SK-N-SH treated with all-trans-retinoic acid at 6 μM for 48 hours (cell line): ENCODE data around the gene FOXB1.

Experiments used
- ATAC-seq: fragments of 200-7000 bp; cut with Tn5 transposase; 3 replicates; pipeline ENCODE4 v1.9.1; 2020; ENCODE audit warnings: mild to moderate bottlenecking, moderate library complexity
- ARNTL ChIP-seq: fragments of 450-650 bp; formaldehyde crosslinking; IDR thresholded peaks from 2 replicates; pipeline ENCODE4 v1.5.0; 2020; ENCODE audit warnings: low read depth, mild to moderate bottlenecking, moderate library complexity, borderline replicate concordance
- BACH2 ChIP-seq: fragments of 250-450 bp; sonication (Bioruptor Pico); IDR thresholded peaks from 2 replicates; pipeline ENCODE4 v1.9.0; 2021; ENCODE audit warnings: mild to moderate bottlenecking, borderline replicate concordance
- CSDC2 ChIP-seq: fragments of 250-450 bp; sonication (Bioruptor Pico); IDR thresholded peaks from 2 replicates; pipeline ENCODE4 v1.5.0; 2020; ENCODE audit warnings: mild to moderate bottlenecking, moderate library complexity
- ESRRG ChIP-seq: fragments of 250-450 bp; sonication (Bioruptor Pico); IDR thresholded peaks from 2 replicates; pipeline ENCODE4 v1.6.1; 2021; ENCODE audit warnings: mild to moderate bottlenecking
- GLIS3 ChIP-seq: fragments of 250-450 bp; sonication (Bioruptor Pico); IDR thresholded peaks from 2 replicates; pipeline ENCODE4 v1.5.0; 2020; ENCODE audit warnings: mild to moderate bottlenecking, moderate library complexity
- ISL1 ChIP-seq: fragments of 250-450 bp; sonication (Bioruptor Pico); IDR thresholded peaks from 2 replicates; pipeline ENCODE4 v2.1.2; 2022; ENCODE audit warnings: mild to moderate bottlenecking, moderate library complexity
- OSR1 ChIP-seq: fragments of 250-450 bp; sonication (Bioruptor Pico); IDR thresholded peaks from 2 replicates; pipeline ENCODE4 v1.8.0; 2022; ENCODE audit warnings: moderate library complexity, mild to moderate bottlenecking, inconsistent platforms
- PPARA ChIP-seq: fragments of 250-450 bp; sonication (Bioruptor Pico); IDR thresholded peaks from 2 replicates; pipeline ENCODE4 v1.5.0; 2020; ENCODE audit warnings: mild to moderate bottlenecking, borderline replicate concordance
- RARB ChIP-seq: fragments of 250-450 bp; sonication (Bioruptor Pico); IDR thresholded peaks from 2 replicates; pipeline ENCODE4 v1.8.0; 2021; ENCODE audit warnings: mild to moderate bottlenecking, moderate library complexity
- SNAI2 ChIP-seq: fragments of 250-450 bp; sonication (Bioruptor Pico); IDR thresholded peaks from 2 replicates; pipeline ENCODE4 v1.5.0; 2020; ENCODE audit warnings: mild to moderate bottlenecking, moderate library complexity
- TCF4 ChIP-seq: fragments of 250-450 bp; sonication (Bioruptor Pico); IDR thresholded peaks from 2 replicates; pipeline ENCODE4 v1.8.0; 2021; ENCODE audit warnings: mild to moderate bottlenecking, moderate library complexity, borderline replicate concordance
- ZC3H10 ChIP-seq: fragments of 250-450 bp; sonication (Bioruptor Pico); IDR thresholded peaks from 2 replicates; pipeline ENCODE4 v1.5.1; 2021; ENCODE audit warnings: mild to moderate bottlenecking, moderate library complexity
- ZFP3 ChIP-seq: fragments of 250-450 bp; sonication (Bioruptor Pico); IDR thresholded peaks from 2 replicates; pipeline ENCODE4 v1.5.0; 2020; ENCODE audit warnings: mild to moderate bottlenecking, moderate library complexity
- ZFP30 ChIP-seq: fragments of 450-650 bp; formaldehyde crosslinking; IDR thresholded peaks from 2 replicates; pipeline ENCODE4 v1.5.0; 2022; ENCODE audit warnings: mild to moderate bottlenecking, moderate library complexity
- ZNF565 ChIP-seq: fragments of 450-650 bp; formaldehyde crosslinking; conservative IDR thresholded peaks from 2 replicates; pipeline ENCODE4 v1.5.0; 2020; ENCODE audit warnings: low read depth, mild to moderate bottlenecking, moderate library complexity
- ZNF70 ChIP-seq: fragments of 450-650 bp; formaldehyde crosslinking; IDR thresholded peaks from 2 replicates; pipeline ENCODE4 v1.5.0; 2020; ENCODE audit warnings: mild to moderate bottlenecking, moderate library complexity
- ZNF8 ChIP-seq: fragments of 450-650 bp; formaldehyde crosslinking; IDR thresholded peaks from 2 replicates; pipeline ENCODE4 v1.5.0; 2020; ENCODE audit warnings: mild to moderate bottlenecking, moderate library complexity
- TF ChIP-seq, protein P1 (sequence below): fragments of 250-450 bp; sonication (Bioruptor Pico); IDR thresholded peaks from 2 replicates; pipeline ENCODE4 v1.8.0; 2021; ENCODE audit warnings: low read depth, mild to moderate bottlenecking, moderate library complexity, borderline replicate concordance
- TF ChIP-seq, protein P2 (sequence below): fragments of 250-450 bp; sonication (Bioruptor Pico); IDR thresholded peaks from 2 replicates; pipeline ENCODE4 v1.5.1; 2020; ENCODE audit warnings: low read depth, mild to moderate bottlenecking, moderate library complexity
- TF ChIP-seq, protein P3 (sequence below): fragments of 250-450 bp; sonication (Bioruptor Pico); IDR thresholded peaks from 2 replicates; pipeline ENCODE4 v1.8.0; 2020; ENCODE audit warnings: mild to moderate bottlenecking, moderate library complexity, borderline replicate concordance
- TF ChIP-seq, protein P4 (sequence below): fragments of 250-450 bp; sonication (Bioruptor Pico); IDR thresholded peaks from 2 replicates; pipeline ENCODE4 v1.5.1; 2021; ENCODE audit warnings: mild to moderate bottlenecking, moderate library complexity
- TF ChIP-seq, protein P5 (sequence below): fragments of 250-450 bp; sonication (Bioruptor Pico); IDR thresholded peaks from 2 replicates; pipeline ENCODE4 v1.5.0; 2020; ENCODE audit warnings: mild to moderate bottlenecking, moderate library complexity

FOXB1 gene

DNA sequence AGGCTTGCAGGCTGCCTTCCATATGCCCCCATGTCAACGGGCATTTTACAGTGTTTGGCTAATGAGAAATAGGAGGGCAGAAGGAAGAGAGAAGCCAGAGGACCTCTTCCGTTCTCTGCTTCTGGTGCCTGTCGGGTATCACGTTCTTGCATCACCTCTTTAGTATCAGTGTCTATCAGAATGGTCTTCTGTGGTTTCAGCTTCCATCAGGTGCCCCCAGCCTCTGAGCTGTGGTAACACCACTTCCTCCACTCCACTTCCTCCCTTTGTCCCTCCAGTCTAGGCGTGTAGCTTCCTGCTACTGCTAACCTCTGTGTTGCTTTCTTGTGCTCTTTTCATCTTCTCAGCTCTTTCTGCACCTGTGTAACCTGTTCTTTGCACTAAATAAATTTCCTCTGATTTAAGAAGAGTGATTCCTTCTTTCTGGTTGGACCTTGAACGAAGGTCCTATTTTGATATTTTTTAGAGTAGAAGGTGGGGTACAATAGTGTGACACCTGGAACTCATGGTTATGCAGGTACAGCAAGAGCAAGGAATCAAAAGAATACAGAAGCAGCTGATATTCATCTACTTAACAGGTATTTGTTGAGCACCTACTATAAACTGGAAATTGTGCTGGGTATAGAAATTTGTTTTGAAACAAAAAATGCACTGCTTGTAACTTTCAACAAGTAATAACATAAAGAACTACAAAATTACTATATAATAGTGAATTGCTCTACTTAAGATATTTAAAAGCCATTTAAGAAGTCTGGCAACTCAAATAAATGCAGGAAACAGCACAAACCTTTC, 27.4 kb upstream of the FOXB1 start:
- TF ChIP-seq, protein P1, sequence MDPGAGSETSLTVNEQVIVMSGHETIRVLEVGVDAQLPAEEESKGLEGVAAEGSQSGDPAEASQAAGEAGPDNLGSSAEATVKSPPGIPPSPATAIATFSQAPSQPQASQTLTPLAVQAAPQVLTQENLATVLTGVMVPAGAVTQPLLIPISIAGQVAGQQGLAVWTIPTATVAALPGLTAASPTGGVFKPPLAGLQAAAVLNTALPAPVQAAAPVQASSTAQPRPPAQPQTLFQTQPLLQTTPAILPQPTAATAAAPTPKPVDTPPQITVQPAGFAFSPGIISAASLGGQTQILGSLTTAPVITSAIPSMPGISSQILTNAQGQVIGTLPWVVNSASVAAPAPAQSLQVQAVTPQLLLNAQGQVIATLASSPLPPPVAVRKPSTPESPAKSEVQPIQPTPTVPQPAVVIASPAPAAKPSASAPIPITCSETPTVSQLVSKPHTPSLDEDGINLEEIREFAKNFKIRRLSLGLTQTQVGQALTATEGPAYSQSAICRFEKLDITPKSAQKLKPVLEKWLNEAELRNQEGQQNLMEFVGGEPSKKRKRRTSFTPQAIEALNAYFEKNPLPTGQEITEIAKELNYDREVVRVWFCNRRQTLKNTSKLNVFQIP (CRISPR knock-in tag): no peak
- TF ChIP-seq GLIS3 (CRISPR knock-in tag): no peak
- TF ChIP-seq SNAI2 (CRISPR knock-in tag): no peak
- no peak for TF ChIP-seq TCF4 (CRISPR knock-in tag)
- no peak for TF ChIP-seq ZNF70 (CRISPR knock-in tag)
- no peak for TF ChIP-seq ZC3H10 (CRISPR knock-in tag)
- TF ChIP-seq BACH2: no peak
- TF ChIP-seq ZFP3 (CRISPR knock-in tag): no peak
- TF ChIP-seq ZFP30 (CRISPR knock-in tag): no peak
- TF ChIP-seq, all 23 proteins: peak for 0
- ATAC-seq: no peak

DNA sequence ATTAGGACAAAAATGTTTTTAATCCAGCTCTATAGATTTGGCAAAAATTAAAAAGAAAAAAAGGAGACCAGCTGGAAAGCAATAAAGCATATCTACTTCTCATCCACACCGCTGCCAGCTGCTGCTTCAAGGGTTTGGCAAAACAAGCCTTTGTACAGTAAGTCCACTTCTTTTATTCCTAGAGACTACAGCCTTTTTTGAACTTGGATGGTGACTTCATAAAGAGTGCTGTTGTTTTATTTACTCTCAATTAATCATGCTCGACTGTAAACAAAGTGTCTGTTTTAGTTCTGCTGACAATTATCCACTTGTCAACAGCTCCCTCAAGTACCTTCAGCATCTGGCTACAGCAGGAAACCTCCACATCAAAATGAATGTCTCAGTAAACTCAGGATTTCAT, 12.3 kb upstream of the FOXB1 start:
- TF ChIP-seq ISL1: no peak
- TF ChIP-seq, protein P1 (CRISPR knock-in tag): no peak
- no peak for TF ChIP-seq RARB
- TF ChIP-seq, protein P2, sequence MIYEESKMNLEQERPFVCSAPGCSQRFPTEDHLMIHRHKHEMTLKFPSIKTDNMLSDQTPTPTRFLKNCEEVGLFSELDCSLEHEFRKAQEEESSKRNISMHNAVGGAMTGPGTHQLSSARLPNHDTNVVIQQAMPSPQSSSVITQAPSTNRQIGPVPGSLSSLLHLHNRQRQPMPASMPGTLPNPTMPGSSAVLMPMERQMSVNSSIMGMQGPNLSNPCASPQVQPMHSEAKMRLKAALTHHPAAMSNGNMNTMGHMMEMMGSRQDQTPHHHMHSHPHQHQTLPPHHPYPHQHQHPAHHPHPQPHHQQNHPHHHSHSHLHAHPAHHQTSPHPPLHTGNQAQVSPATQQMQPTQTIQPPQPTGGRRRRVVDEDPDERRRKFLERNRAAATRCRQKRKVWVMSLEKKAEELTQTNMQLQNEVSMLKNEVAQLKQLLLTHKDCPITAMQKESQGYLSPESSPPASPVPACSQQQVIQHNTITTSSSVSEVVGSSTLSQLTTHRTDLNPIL: no peak
- no peak for TF ChIP-seq CSDC2 (CRISPR knock-in tag)
- no peak for TF ChIP-seq BACH2
- TF ChIP-seq OSR1 (CRISPR knock-in tag): no peak
- no peak for TF ChIP-seq SNAI2 (CRISPR knock-in tag)
- TF ChIP-seq PPARA (CRISPR knock-in tag): no peak
- no peak for TF ChIP-seq ARNTL (CRISPR knock-in tag)
- TF ChIP-seq, all 23 proteins: peak for 0
- ATAC-seq: no peak

DNA sequence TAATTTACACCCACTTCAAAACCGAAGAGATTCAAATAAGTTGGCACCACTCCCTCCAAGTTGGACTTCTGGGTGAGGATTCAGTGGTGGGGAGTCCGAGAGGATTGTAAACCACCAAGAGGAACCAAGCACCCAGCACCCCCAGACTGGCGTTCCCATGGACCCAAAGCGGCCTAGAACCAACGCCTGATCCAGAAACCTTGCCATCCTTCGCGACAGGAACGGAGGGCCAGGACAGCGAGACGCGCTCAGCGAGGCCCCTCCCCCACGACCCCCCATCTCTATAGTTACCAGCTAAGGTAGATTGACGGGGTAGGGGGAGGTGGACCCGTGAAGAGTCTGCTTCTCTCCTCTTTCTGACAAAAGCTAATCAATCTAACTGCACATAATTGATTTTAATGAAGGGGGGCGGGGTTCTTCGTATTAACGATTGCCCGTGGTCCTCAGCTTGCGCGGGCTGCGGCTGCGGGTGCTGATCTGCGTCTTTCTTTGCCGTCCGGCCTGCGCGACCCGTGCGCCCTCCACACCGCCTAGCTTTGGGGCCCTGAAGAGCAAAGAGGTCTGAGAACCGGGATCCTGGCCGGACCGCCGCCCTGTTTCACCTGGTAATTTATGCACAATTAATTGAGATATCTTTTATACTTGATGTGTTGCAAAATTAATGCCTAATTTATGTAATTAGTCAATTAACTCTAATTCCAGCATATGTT, 10.9 kb upstream of the FOXB1 start:
- ATAC-seq: no peak
- TF ChIP-seq, protein P3, sequence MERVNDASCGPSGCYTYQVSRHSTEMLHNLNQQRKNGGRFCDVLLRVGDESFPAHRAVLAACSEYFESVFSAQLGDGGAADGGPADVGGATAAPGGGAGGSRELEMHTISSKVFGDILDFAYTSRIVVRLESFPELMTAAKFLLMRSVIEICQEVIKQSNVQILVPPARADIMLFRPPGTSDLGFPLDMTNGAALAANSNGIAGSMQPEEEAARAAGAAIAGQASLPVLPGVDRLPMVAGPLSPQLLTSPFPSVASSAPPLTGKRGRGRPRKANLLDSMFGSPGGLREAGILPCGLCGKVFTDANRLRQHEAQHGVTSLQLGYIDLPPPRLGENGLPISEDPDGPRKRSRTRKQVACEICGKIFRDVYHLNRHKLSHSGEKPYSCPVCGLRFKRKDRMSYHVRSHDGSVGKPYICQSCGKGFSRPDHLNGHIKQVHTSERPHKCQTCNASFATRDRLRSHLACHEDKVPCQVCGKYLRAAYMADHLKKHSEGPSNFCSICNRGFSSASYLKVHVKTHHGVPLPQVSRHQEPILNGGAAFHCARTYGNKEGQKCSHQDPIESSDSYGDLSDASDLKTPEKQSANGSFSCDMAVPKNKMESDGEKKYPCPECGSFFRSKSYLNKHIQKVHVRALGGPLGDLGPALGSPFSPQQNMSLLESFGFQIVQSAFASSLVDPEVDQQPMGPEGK: no peak
- TF ChIP-seq TCF4 (CRISPR knock-in tag) (no peak), RARB (no peak), ZNF8 (no peak), PPARA (CRISPR knock-in tag) (no peak), ZNF565 (CRISPR knock-in tag) (no peak), ESRRG (CRISPR knock-in tag) (no peak), BACH2 (no peak), OSR1 (CRISPR knock-in tag) (no peak), ZNF70 (CRISPR knock-in tag) (no peak), CSDC2 (CRISPR knock-in tag) (no peak)
- TF ChIP-seq, protein P4, sequence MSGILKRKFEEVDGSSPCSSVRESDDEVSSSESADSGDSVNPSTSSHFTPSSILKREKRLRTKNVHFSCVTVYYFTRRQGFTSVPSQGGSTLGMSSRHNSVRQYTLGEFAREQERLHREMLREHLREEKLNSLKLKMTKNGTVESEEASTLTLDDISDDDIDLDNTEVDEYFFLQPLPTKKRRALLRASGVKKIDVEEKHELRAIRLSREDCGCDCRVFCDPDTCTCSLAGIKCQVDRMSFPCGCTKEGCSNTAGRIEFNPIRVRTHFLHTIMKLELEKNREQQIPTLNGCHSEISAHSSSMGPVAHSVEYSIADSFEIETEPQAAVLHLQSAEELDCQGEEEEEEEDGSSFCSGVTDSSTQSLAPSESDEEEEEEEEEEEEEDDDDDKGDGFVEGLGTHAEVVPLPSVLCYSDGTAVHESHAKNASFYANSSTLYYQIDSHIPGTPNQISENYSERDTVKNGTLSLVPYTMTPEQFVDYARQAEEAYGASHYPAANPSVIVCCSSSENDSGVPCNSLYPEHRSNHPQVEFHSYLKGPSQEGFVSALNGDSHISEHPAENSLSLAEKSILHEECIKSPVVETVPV: no peak
- TF ChIP-seq, protein P5, sequence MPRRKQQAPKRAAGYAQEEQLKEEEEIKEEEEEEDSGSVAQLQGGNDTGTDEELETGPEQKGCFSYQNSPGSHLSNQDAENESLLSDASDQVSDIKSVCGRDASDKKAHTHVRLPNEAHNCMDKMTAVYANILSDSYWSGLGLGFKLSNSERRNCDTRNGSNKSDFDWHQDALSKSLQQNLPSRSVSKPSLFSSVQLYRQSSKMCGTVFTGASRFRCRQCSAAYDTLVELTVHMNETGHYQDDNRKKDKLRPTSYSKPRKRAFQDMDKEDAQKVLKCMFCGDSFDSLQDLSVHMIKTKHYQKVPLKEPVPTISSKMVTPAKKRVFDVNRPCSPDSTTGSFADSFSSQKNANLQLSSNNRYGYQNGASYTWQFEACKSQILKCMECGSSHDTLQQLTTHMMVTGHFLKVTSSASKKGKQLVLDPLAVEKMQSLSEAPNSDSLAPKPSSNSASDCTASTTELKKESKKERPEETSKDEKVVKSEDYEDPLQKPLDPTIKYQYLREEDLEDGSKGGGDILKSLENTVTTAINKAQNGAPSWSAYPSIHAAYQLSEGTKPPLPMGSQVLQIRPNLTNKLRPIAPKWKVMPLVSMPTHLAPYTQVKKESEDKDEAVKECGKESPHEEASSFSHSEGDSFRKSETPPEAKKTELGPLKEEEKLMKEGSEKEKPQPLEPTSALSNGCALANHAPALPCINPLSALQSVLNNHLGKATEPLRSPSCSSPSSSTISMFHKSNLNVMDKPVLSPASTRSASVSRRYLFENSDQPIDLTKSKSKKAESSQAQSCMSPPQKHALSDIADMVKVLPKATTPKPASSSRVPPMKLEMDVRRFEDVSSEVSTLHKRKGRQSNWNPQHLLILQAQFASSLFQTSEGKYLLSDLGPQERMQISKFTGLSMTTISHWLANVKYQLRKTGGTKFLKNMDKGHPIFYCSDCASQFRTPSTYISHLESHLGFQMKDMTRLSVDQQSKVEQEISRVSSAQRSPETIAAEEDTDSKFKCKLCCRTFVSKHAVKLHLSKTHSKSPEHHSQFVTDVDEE (CRISPR knock-in tag): no peak
- TF ChIP-seq, protein P2: no peak
- TF ChIP-seq, protein P1 (CRISPR knock-in tag): no peak
